CD4-positive, alpha-beta T cell treated with Interleukin-4 for 4 hours (primary cell): Measurements from ENCODE around the gene TNS1.
A peak's percentile ranks its signal among the peaks of the same experiment; 100 is the strongest.
"Not testable (repeated sequence)": the region's sequence is repeated elsewhere in the genome, so short reads cannot be mapped to it uniquely, and the experiment has no call there.

ENCODE experiments used
- DNase-seq: peaks from one replicate; pipeline ENCODE4 v3.0.0-alpha.2; 2020

Gene TNS1

GRCh38 chr2:218002845-218003180, at the start of gene TNS1:
TSS of gene TNS1 (minus strand) at chr2:218002995. CDS start at chr2:218002872, 123 bp downstream.
- no peak for DNase-seq

- no peak for DNase-seq
These were observed 49.1 kb upstream of the TNS1 start for GRCh38 chr2:218051903-218052302.

- DNase-seq = no peak
These were observed 44.9 kb upstream of the TNS1 start for GRCh38 chr2:218047536-218048225.

- DNase-seq = no peak
These were observed 43.4 kb upstream of the TNS1 start for GRCh38 chr2:218046238-218046637.

- DNase-seq = not testable (repeated sequence)
These were observed 41.8 kb upstream of the TNS1 start for GRCh38 chr2:218044599-218044998.

- no peak for DNase-seq
These were observed 40.9 kb upstream of the TNS1 start for GRCh38 chr2:218043701-218044109.

- DNase-seq = no peak
These were observed 40.3 kb upstream of the TNS1 start for GRCh38 chr2:218043100-218043499.

GRCh38 chr2:218041302-218042168, 38.7 kb upstream of the TNS1 start:
- no peak for DNase-seq

- DNase-seq = no peak
These were observed 38.1 kb upstream of the TNS1 start for GRCh38 chr2:218040883-218041282.

GRCh38 chr2:218039171-218039570, 36.4 kb upstream of the TNS1 start:
- no peak for DNase-seq

GRCh38 chr2:218036371-218036770, 33.6 kb upstream of the TNS1 start:
- DNase-seq = no peak

- DNase-seq = no peak
These were observed 32.8 kb upstream of the TNS1 start for GRCh38 chr2:218035463-218036100.

- peak; percentile 77 for DNase-seq
These were observed 31.9 kb upstream of the TNS1 start for GRCh38 chr2:218034497-218035213.

GRCh38 chr2:218033590-218034496, 31.0 kb upstream of the TNS1 start:
- no peak for DNase-seq

- no peak for DNase-seq
These were observed 30.4 kb upstream of the TNS1 start for GRCh38 chr2:218033208-218033589.

- no peak for DNase-seq
These were observed 29.8 kb upstream of the TNS1 start for GRCh38 chr2:218032336-218033171.

- no peak for DNase-seq
These were observed 29.0 kb upstream of the TNS1 start for GRCh38 chr2:218031771-218032257.

GRCh38 chr2:218031261-218031660, 28.5 kb upstream of the TNS1 start:
- DNase-seq = no peak

GRCh38 chr2:218030409-218031195, 27.8 kb upstream of the TNS1 start:
- no peak for DNase-seq
